GM12801 (cell line): Measurements from ENCODE around the gene PREX1.

Experiments used
- TF ChIP-seq, protein P1 (sequence below): IDR thresholded peaks from one replicate; pipeline ENCODE4 v1.5.1; 2011; ENCODE audit warnings: control low read depth; ENCODE audit not compliant: insufficient read length; ENCODE audit errors: extremely low read depth

PREX1 gene

DNA sequence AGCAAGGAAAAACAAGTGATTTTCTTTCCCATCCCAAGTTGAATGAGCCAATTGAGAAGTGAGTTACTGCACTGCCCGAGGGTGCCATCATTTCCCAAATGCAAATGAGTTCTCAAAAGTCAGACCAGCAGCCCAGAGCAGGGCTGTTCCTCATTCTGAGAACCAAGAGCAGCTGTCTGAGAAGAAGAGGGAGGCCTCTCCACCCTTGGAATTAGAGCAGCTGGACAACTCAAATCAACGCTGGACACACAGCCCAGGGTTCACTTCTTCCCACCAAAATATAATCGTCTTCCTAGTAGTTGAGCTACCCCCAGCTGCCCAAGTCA lies 4.6 kb upstream of the PREX1 start:
- TF ChIP-seq, protein P1, sequence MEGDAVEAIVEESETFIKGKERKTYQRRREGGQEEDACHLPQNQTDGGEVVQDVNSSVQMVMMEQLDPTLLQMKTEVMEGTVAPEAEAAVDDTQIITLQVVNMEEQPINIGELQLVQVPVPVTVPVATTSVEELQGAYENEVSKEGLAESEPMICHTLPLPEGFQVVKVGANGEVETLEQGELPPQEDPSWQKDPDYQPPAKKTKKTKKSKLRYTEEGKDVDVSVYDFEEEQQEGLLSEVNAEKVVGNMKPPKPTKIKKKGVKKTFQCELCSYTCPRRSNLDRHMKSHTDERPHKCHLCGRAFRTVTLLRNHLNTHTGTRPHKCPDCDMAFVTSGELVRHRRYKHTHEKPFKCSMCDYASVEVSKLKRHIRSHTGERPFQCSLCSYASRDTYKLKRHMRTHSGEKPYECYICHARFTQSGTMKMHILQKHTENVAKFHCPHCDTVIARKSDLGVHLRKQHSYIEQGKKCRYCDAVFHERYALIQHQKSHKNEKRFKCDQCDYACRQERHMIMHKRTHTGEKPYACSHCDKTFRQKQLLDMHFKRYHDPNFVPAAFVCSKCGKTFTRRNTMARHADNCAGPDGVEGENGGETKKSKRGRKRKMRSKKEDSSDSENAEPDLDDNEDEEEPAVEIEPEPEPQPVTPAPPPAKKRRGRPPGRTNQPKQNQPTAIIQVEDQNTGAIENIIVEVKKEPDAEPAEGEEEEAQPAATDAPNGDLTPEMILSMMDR: no peak

DNA sequence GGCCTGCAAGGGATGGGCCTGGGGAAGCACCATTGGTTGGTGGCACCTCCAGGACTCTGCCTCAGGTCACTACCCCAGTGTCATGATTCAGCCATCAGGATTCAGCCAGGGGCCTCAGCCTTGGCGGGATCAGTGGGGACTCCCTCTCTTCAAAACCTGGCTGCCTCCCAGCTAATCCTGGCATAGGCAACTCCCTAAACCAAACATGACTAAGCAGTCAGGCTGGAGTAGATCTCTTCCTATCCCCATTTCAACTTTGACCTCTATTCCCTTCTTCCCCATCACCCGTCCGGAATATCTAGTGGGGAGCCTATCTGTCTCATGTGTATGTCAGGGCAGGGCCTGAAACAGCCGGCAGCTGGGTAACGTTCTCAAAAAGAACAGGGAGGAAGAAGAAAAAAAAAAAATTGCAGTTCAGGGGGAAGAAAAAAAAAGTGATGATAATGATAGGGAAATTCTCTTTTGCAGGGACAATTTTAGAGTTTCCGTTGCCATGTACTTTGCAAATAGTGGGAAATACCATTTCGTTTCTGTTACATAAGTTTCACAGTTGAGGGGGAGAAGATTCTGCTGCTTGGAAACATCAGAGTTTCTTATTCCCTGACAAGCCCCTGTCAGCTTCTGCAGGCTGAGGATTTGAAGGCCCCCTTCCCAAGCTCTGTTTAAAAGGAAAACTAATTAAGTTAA lies 4.1 kb upstream of the PREX1 start:
- TF ChIP-seq, protein P1: no peak

DNA sequence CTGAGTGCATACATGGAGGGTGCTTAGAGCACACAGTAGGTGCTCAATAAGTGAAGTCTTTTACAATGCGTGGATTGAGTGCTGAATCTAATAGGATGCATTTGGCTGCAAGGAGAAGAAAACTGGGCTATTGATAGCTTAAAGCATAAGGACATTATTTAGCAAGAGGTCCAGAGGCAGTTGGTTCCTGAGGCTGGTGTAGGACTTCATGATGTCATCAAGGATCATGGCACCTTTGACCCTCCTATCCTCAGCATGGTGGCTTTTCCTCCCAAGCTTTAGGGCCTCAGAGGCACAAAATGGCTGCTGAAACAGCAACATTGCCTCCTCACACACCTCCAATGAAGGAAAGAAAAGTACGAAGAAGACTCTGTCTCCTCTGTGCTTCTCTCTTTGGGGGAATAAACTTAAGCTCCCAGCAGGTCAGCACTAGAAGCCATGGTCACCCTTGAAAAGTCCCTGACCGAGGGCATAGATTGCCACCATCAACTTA lies 3.1 kb upstream of the PREX1 start:
- TF ChIP-seq, protein P1: no peak

DNA sequence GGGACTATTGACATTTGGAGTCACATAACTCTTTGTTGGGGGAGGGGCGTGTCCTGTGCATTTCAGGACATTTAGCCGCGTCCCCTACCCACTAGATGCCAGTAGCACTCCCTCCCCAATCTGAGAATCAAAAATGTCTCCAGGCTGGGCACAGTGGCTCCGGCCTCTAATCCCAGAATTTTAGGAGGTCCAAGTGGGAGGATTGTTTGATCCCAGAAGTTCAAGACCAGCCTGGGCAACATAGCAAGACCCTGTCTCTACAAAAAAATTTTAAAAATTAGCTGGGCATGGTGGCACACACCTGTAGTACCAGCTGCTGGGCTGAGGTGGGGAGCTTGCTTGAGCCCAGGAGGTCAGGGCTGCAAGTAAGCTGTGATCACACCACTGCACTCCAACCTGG lies 2.1 kb upstream of the PREX1 start:
- TF ChIP-seq, protein P1: no peak

DNA sequence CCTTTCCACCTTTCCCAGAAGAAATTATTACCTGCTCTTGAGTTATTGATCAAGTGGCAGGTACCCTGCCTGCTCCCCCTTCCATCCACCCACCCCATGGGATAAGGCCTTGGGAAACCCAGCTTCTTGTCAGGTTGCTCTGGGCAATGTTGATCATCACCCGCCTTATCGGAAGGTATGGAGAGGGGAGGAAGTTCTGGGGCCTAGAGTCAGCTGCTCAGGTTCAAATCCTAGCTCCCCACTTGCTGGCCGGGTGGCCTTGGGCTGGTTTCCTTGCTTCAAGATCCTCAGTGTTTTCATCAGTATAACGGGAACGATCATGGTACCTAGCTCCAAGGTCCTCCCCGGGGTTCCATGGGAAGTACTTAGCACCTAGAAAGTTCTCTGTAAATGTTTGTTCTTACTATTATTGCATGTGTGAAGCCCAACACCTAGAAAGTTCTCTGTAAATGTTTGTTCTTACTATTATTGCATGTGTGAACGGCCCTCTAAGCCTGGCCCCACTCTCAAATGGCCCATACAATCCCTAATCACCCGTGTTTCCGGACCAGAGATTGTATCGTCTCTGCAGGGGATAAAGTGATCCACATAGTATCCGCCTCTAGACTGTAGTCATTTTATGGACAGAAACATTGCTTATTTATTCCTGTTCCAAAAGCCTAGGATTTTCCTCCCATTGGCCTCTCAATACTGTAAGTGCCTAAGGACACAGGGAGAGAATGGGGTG lies 1.1 kb upstream of the PREX1 start:
- TF ChIP-seq, protein P1: no peak

DNA sequence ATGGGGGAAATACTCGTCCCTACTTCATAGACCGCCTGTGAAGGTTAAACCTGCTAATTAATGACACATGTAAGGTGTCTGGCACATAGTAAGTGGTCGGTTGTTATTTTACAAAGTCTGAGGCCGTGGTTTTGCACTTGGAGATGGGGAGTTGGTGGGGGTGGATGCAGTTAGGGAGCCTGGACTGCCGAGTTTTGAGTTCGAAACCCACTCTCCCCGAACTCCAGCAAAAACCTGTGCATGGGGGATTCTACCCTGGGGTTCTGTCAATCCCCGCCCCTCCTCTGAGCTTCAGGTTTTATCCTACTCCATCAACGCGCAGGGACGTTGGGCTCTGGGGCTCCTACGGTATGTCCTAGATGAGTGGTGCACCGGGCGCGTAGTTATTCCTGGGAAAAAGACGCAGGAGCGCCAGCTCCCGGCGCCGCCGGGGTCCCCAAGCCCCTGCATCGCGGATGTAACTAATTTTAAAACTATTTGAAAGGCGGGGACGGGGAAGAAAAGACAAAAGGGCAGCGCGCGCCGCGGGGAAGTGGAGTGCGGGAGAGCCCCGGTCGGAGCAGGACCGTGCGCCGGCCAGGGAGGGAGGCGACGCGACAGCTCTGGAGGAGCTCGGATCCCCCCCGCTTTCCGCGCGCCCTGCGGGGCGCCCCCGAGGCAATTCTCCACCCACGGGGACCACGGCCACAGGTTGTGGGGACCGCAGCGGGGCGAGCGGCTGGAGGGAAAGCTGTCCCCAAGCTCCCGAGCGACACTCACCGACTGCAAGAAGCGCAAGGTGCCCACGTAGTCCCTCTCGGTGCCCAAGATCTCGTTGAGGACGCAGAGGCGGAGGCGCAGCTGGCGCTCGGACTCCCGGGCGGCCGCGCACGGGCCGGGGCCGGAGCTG lies 672 bp downstream of the PREX1 start:
- TF ChIP-seq, protein P1: no peak

DNA sequence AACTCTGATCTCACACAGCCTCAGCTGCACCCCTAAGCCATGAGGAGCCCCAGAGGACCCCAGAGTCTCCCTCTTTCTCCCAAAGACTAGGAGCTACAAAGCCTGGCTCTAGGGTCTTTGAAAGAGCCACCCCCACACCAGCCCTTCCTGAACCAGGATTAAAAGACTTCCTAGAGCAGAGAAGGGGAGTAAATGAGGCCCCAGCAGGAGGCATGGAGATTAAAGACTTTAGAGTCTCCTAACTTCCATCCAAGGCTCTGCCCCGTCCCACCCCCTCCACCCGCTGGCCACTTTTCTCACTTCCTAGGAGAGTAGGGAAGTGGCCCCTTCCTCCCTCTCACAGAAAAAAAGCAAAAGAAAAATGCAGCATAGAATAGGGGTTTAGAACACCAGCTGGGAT lies 1.7 kb downstream of the PREX1 start:
- TF ChIP-seq, protein P1: no peak
